Measurements from ENCODE around the gene RPL37A. TPM values are rescaled to one million over a fixed set of nuclear protein-coding genes. Genes with fewer than 3 reads are reported as not detected.

RPL37A gene
- total RNA-seq, 2 donors from 2014 or later: 1,675 to 1,724 TPM

DNA sequence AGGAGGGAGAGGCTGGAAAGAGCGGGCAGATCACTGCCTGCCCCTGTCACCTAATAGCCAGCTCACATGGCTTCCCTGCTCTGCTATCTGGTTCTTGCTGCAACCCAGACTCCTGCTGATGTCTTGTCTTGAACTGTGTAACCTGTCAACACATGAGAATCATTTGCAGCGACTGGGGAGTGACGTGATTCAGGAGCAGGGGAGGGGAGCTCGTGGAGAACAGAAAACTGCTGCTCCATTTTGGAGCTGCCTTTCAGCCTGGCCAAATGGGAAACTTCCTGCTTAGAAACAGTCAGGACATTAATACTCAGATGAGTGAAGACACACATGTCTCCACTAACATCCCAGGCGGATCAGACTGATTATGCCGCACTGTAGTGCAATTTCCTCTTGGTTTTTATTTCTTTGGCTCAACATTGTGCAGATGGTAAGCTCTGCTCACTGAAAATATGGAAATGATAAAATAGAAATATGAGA is 38.1 kb downstream of the RPL37A start:
- DNase-seq (ENCODE audit: low spot score) (no peak), ATAC-seq (no peak)
- Mint-ChIP-seq H3K4me3 (no peak overlapping the region), H3K9me3 (no peaks in the 10 kb centered on the region), H3K4me1 (ENCODE audit: low read depth in 2 of 2) (peaks cover 12 to 13% of the 10 kb centered on the region in 2 donors), H3K27ac (no peak overlapping the region), H3K27me3 (no peaks in the 10 kb centered on the region), H3K36me3 (no peaks in the 10 kb centered on the region)

DNA sequence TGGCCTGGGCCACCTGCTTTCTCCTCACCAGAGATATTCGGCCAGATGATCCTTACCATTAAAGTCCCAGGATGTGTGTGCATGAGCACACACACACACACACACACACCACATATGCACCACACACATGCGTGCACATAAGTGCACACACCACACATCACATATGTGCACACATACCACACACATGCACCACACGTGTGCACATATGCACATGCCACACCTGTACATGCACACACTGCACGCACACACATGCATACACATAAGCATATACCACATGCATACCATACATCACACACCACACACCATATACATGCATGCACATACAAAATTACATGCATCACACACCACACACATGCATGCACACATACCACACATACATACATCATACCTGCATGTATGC is 38.7 kb downstream of the RPL37A start:
- no peak for DNase-seq (ENCODE audit: low spot score)
- H3K4me1 Mint-ChIP-seq (ENCODE audit: low read depth in 2 of 2): peaks cover 12 to 13% of the 10 kb centered on the region in 2 donors
- H3K9me3 Mint-ChIP-seq: no peaks in the 10 kb centered on the region
- no peak for ATAC-seq
- no peaks in the 10 kb centered on the region for H3K36me3 Mint-ChIP-seq
- no peak overlapping the region for H3K27ac Mint-ChIP-seq
- no peak overlapping the region for H3K4me3 Mint-ChIP-seq
- H3K27me3 Mint-ChIP-seq: no peaks in the 10 kb centered on the region

- ATAC-seq (no peak), DNase-seq (ENCODE audit: low spot score) (no peak)
- no peak overlapping the region for H3K4me3 Mint-ChIP-seq
- H3K9me3 Mint-ChIP-seq: no peaks in the 10 kb centered on the region
- H3K36me3 Mint-ChIP-seq: no peaks in the 10 kb centered on the region
- peaks cover 18 to 21% of the 10 kb centered on the region in 2 donors for H3K4me1 Mint-ChIP-seq (ENCODE audit: low read depth in 2 of 2)
- H3K27me3 Mint-ChIP-seq: no peaks in the 10 kb centered on the region
- H3K27ac Mint-ChIP-seq: no peak overlapping the region
These were observed 39.9 kb downstream of the RPL37A start for GRCh38 chr2:216538538-216538937.

DNA sequence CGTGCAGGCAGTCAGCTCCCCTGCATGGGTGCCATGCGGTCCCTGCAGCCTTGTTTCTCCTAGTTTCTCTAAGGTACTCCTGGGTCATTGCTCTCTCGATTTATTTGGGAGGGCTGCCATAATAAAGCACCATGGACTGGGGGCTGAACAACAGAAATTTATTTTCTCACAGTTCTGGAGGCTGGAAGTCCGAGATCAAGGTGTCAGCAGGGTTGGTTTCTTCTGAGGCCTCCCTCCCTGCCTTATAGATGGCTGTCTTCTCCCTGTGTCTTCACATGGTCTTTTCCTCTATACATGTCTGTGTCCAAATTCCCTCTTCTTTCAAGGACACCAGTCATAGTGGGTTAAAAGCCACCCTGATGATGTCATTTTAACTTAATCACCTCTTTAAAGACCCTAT is 40.5 kb downstream of the RPL37A start:
- no peak overlapping the region for H3K27ac Mint-ChIP-seq
- DNase-seq (ENCODE audit: low spot score) (no peak), ATAC-seq (no peak)
- H3K4me3 Mint-ChIP-seq: no peak overlapping the region
- H3K9me3 Mint-ChIP-seq: no peaks in the 10 kb centered on the region
- no peaks in the 10 kb centered on the region for H3K36me3 Mint-ChIP-seq
- H3K4me1 Mint-ChIP-seq (ENCODE audit: low read depth in 2 of 2): peaks cover 18 to 21% of the 10 kb centered on the region in 2 donors
- no peaks in the 10 kb centered on the region for H3K27me3 Mint-ChIP-seq

DNA sequence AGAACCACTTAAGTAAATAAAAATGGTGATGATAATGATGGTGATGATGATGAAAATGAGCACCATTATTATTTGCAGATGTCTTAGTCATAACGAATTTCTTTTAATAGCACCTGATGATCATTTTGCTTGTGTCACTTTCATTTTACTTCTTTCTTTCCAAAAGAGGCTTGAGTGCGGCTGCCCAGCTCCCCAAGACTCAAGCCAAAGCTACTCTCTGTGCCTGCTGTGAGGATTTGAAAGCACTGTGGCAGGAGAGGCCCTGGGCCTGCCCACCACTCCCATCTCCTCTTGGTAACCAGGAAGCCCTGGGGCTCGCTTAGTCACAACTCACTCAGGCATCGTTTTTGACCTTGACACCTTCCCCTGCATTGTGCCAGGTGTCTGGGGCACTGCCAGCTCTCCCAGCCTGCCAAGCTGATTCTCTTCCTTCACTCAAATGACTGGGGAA is 41.2 kb downstream of the RPL37A start:
- no peaks in the 10 kb centered on the region for H3K9me3 Mint-ChIP-seq
- ATAC-seq (no peak), DNase-seq (ENCODE audit: low spot score) (no peak)
- no peaks in the 10 kb centered on the region for H3K36me3 Mint-ChIP-seq
- H3K27ac Mint-ChIP-seq: no peak overlapping the region
- peaks cover 0 to under 1% of the 10 kb centered on the region in 2 donors for H3K27me3 Mint-ChIP-seq
- peaks cover 23 to 26% of the 10 kb centered on the region in 2 donors for H3K4me1 Mint-ChIP-seq (ENCODE audit: low read depth in 2 of 2)
- H3K4me3 Mint-ChIP-seq: no peak overlapping the region

DNA sequence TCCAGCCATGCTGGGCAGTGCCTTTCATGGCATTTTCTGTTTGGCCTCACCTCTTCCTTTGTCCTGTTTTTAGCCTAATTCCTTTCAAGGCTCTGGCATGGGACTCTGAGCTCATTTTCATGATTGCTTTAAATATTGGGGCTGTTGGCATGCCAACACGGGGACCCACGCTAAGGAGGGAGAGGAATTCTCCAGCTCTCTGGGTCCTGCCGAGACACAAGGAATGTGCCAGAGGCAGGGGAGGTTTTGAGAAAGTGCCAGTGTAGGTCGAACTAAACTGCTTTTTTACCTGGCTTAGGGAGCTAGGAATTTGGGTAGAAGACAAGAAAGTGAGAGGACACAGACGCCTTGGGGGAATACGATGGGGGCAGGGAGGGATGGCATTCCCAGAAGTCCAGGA is 42.3 kb downstream of the RPL37A start:
- no peaks in the 10 kb centered on the region for H3K9me3 Mint-ChIP-seq
- no peak for ATAC-seq

GRCh38 chr2:216541505-216541904 is 42.9 kb downstream of the RPL37A start:
- no peaks in the 10 kb centered on the region for H3K9me3 Mint-ChIP-seq
- no peaks in the 10 kb centered on the region for H3K36me3 Mint-ChIP-seq
- DNase-seq (ENCODE audit: low spot score) (no peak), ATAC-seq (no peak)
- peaks cover 2 to 9% of the 10 kb centered on the region in 2 donors for H3K27me3 Mint-ChIP-seq
- no peak overlapping the region for H3K27ac Mint-ChIP-seq
- H3K4me3 Mint-ChIP-seq: no peak overlapping the region
- H3K4me1 Mint-ChIP-seq (ENCODE audit: low read depth in 2 of 2): peaks cover 28 to 30% of the 10 kb centered on the region in 2 donors

More for the DNA sequence above, 42.3 kb downstream of the RPL37A start:
- Mint-ChIP-seq H3K27me3 (peaks cover 2 to 9% of the 10 kb centered on the region in 2 donors), H3K27ac (no peak overlapping the region), H3K4me1 (ENCODE audit: low read depth in 2 of 2) (peaks cover 23 to 30% of the 10 kb centered on the region in 2 donors), H3K4me3 (no peak overlapping the region), H3K36me3 (no peaks in the 10 kb centered on the region)
- no peak for DNase-seq (ENCODE audit: low spot score)

DNA sequence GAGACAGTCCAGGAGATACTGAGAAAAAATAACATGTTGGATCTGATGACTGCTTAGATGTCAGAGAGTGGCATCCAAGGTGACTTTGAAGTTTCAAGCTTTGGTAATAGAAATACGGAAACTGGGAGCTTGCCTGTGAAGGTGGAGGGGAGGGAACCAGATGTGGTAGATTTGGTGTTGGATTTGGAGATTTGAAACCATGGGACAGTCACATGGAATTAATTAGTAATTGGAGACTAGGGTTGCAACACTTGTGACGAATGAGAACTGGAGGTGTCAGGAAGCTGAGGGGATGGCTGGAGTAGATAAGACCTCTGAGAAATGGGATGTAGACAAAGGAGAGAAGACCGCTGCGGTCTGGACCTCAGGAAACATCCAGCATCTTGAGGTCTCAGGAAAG is 46.7 kb downstream of the RPL37A start:
- peaks cover 21 to 33% of the 10 kb centered on the region in 2 donors for H3K4me1 Mint-ChIP-seq (ENCODE audit: low read depth in 2 of 2)

GRCh38 chr2:216546241-216546640 is 47.6 kb downstream of the RPL37A start:
- Mint-ChIP-seq H3K27ac (no peak overlapping the region), H3K9me3 (no peaks in the 10 kb centered on the region), H3K4me3 (no peak overlapping the region), H3K4me1 (ENCODE audit: low read depth in 2 of 2) (peaks cover 26 to 34% of the 10 kb centered on the region in 2 donors), H3K36me3 (no peaks in the 10 kb centered on the region), H3K27me3 (peaks cover 2 to 9% of the 10 kb centered on the region in 2 donors)
- DNase-seq (ENCODE audit: low spot score) (no peak), ATAC-seq (no peak)

More for the DNA sequence above, 46.7 kb downstream of the RPL37A start:
- no peak for DNase-seq (ENCODE audit: low spot score)
- no peaks in the 10 kb centered on the region for H3K36me3 Mint-ChIP-seq
- peaks cover 2 to 9% of the 10 kb centered on the region in 2 donors for H3K27me3 Mint-ChIP-seq
- H3K27ac Mint-ChIP-seq: no peak overlapping the region
- no peaks in the 10 kb centered on the region for H3K9me3 Mint-ChIP-seq
- H3K4me3 Mint-ChIP-seq: no peak overlapping the region
- ATAC-seq: no peak

- Mint-ChIP-seq H3K4me1 (ENCODE audit: low read depth in 2 of 2) (peaks cover 30 to 34% of the 10 kb centered on the region in 2 donors), H3K27me3 (peaks cover 2 to 9% of the 10 kb centered on the region in 2 donors), H3K36me3 (no peaks in the 10 kb centered on the region), H3K4me3 (no peak overlapping the region), H3K27ac (no peak overlapping the region), H3K9me3 (no peaks in the 10 kb centered on the region)
- DNase-seq (ENCODE audit: low spot score): no peak
- no peak for ATAC-seq
These were observed 48.2 kb downstream of the RPL37A start for GRCh38 chr2:216546641-216547403.

- Mint-ChIP-seq H3K4me3 (no peak overlapping the region), H3K36me3 (no peaks in the 10 kb centered on the region), H3K27ac (no peak overlapping the region), H3K4me1 (ENCODE audit: low read depth in 2 of 2) (peaks cover 29 to 38% of the 10 kb centered on the region in 2 donors), H3K9me3 (no peaks in the 10 kb centered on the region), H3K27me3 (peaks cover 2 to 9% of the 10 kb centered on the region in 2 donors)
- no peak for DNase-seq (ENCODE audit: low spot score)
- no peak for ATAC-seq
These were observed 50.3 kb downstream of the RPL37A start for GRCh38 chr2:216548901-216549331.

DNA sequence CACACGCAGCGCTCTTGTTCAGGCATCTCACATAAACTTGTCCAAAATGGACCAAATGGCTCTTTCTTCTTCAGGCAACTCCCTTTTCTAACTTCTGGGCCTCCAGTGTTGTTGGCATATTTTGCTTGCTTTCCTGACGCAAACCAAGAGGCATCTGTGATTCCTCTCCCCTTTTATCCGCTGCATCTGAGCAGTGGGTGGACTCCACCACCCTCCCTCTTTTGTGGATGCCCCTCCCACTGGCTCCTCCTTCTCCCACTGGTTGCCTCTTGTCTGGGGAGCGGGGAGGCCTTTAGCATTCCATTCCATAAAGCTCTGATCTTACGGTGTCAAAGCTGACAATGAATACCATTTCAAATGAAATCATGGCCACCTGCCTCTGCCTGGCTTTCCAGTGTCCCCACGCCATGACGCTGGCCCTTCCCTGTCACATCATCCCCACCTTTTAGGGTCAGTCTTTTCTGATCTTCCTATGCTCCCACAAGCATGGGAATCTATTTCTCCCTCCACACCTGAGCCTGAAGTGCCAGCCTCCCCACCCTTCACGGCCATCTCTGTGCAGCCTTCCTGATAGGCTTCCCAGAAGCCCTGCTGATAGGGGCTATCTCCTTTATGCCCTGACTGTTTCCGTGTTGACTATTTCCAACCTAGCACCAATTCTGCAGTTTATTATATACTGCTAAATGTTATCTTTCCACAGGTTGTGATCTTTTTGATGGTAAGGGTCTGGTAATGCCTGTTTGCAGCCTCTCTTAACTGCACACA is 51.5 kb downstream of the RPL37A start:
- no peaks in the 10 kb centered on the region for H3K36me3 Mint-ChIP-seq
- DNase-seq (ENCODE audit: low spot score) (no peak), ATAC-seq (no peak)
- peaks cover 2 to 6% of the 10 kb centered on the region in 2 donors for H3K27me3 Mint-ChIP-seq
- H3K27ac Mint-ChIP-seq: peak overlapping the region in 1 of 2 donors; percentile 9
- peaks cover 33 to 42% of the 10 kb centered on the region in 2 donors for H3K4me1 Mint-ChIP-seq (ENCODE audit: low read depth in 2 of 2)
- H3K4me3 Mint-ChIP-seq: no peak overlapping the region
- H3K9me3 Mint-ChIP-seq: no peaks in the 10 kb centered on the region

GRCh38 chr2:216551234-216552068 is 52.8 kb downstream of the RPL37A start:
- Mint-ChIP-seq H3K27me3 (no peaks in the 10 kb centered on the region), H3K4me3 (no peak overlapping the region), H3K27ac (no peak overlapping the region), H3K9me3 (no peaks in the 10 kb centered on the region), H3K36me3 (no peaks in the 10 kb centered on the region), H3K4me1 (ENCODE audit: low read depth in 2 of 2) (peaks cover 37 to 39% of the 10 kb centered on the region in 2 donors)
- ATAC-seq: no peak
- DNase-seq (ENCODE audit: low spot score): no peak
